ENCODE results near the gene CD63.
"Not testable (repeated sequence)": the region's sequence is repeated elsewhere in the genome, so short reads cannot be mapped to it uniquely, and the experiment has no call there.

The CD63 gene, protein sequence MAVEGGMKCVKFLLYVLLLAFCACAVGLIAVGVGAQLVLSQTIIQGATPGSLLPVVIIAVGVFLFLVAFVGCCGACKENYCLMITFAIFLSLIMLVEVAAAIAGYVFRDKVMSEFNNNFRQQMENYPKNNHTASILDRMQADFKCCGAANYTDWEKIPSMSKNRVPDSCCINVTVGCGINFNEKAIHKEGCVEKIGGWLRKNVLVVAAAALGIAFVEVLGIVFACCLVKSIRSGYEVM

DNA sequence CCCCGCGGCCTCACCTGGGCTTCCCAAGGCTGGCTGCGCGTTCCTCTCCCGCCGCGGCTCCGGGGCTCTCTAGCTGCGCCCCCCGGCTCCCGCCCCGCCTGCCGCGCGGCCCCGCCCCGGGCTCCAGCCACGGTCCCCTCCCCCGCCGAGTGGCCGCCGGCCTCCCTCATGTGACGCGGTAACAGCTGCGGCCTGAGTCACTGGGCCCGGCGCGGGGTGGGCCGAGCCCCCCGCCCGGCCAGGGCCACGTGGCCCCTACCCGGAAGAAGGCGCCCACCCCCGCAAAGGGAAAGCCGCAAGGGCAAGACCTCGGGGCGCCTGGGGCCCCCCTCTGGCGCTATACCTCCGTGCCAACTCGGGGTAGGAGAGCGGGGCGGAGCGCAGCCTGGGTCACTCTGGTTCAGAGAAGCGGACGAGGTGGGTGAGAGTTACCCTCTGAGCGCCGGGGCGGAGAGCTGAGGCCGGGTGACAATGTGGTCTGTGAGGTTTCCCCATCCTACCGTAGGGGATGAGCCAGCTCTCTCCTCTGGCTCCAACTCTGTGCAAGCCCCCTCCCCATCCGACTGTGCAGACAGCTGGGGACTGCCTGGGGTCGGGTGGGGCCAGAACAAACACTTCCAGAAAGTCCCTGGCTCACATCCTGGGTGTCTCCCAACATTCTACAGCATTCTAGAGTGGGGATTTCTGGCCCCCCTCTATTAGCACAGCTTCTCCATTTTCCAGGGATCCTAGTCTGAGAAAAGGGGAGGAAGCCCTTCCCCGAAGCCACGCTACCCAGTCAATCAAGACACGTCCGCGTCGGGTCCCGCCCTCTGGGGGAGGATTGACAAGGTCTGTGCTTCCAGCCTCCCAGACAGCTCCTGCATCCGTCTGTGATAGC is at the start of gene CD63:
Gene CD63 (minus strand): TSS at position 71 of the 880 bp plus-strand sequence. CDS start 668 bp downstream, outside the sequence.
- DNase-seq (ENCODE audit: extremely low read depth in 1 of 2, low read depth in 1 of 2), result peak; percentile 75 to 82

DNA sequence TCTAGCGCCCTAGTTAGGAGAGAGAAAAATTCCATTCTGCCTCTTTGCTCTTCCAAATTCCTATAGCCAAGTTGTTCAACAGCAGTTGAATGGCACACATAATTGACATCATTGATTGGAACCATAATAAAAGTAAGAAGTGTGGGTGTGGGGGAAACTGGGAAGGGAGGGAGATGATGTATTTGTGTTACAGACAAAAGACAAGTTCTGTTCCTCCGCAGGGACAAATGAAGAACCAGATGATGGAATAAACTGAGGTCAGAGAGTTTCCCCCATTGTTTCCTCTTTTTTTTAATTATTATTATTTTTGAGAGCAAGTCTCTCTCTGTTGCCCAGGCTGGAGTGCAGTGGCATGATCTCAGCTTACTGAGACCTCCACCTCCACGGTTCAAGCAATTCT is 49.0 kb upstream of the CD63 start:
- no peak for DNase-seq (ENCODE audit: extremely low read depth in 1 of 2, low read depth in 1 of 2)

DNA sequence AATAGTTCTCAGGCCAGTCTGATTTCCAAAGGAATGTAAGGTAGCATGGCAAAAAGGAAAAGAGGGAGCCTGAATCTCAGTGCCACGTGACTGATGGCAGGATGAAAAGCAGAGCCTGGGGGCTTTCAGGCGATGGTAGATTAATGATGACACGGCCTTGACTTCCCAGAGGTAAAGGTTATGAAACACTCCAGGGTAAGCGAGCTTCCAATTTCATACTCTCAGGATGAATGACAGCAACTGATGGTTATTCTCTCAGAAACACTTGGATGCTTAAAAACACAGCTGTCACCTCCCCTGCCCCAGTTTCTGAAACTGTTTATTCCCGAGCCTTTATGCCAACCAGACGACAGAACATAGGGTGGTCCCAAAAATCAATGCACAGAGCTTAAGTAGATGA is 42.9 kb upstream of the CD63 start:
- no peak for DNase-seq (ENCODE audit: extremely low read depth in 1 of 2, low read depth in 1 of 2)

DNA sequence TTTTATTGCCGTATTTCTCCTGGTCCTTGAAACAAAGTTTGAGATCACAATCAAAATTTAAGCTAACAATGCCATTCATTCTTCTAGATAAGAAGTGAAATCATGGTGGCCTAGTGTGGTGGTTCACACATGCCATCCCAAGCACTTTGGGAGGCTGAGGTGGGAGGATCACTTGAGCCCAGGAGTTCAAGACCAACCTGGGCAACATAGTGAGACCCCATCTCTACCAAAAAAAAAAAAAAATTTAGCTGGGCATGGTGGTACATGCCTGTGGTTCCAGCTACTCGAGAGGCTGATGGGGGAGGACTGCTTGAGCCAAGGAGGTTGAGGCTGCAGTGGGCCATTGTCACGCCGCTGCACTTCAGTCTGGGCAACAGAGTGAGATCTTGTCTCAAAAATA is 38.3 kb upstream of the CD63 start:
- DNase-seq (ENCODE audit: extremely low read depth in 1 of 2, low read depth in 1 of 2), result no peak

DNA sequence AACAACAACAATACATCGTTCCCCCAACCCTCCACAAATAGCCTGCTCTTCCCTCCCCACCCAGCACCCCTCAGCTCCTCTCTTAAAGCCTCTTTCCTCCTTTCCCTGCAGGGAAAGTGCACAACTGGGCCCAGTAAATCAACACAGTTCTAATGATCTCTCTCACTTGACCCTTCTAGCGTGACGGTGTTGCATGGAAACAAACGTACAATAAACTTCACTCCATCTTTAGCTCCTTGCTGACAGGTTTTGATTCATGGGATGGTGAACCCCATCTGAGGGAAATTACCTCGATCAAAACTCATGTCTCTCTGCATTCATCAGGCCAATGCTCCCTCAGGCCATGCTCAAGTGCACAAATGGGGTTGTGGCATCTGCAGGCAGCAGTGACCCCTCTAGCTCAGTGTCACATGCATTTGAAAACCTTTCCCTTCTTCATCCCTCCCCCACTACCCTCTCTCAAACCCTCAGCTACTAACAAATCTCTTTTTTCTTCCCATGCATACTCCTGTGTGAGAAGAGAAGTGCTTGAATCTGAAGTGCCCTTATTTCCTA is 37.0 kb upstream of the CD63 start:
- DNase-seq (ENCODE audit: extremely low read depth in 1 of 2, low read depth in 1 of 2), result no peak

DNA sequence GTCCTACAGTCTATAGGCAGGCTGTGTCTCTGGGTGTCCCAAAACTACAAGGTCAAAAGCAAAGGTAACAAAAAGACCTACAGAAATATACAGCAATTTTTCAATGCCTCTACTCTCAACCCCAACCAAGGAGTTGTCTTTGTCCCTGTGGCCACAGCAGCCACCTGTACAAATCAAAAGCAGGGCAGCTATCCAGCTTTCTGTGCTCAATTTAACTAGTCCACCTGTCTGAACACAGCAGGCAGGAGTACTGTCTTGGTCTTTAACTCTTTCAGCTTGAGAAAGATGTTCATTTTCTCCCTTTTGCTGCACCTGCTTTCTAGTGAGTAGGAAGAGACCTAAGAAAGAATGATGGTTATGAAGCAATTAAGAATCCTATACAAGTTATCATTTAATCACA is 33.8 kb upstream of the CD63 start:
- DNase-seq (ENCODE audit: extremely low read depth in 1 of 2, low read depth in 1 of 2), result no peak

DNA sequence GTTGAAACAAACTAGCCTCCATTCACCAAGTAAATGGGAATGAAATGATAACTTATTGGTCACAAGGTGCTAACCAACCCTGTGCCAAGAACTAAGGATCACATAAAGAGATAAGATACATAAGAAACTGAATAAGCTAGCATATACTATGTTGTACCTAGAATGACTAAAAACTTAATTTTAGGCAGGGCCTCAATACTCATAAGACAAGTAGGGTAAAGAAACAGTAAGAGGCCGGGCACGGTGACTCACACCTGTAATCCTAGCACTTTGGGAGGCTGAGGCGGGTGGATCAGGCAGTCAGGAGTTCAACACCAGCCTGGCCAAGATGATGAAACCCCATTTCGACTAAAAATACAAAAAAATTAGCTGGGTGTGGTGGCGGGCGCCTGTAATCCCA is 31.9 kb upstream of the CD63 start:
- DNase-seq (ENCODE audit: extremely low read depth in 1 of 2, low read depth in 1 of 2), result peak in 1 of 2 donors; percentile 62

DNA sequence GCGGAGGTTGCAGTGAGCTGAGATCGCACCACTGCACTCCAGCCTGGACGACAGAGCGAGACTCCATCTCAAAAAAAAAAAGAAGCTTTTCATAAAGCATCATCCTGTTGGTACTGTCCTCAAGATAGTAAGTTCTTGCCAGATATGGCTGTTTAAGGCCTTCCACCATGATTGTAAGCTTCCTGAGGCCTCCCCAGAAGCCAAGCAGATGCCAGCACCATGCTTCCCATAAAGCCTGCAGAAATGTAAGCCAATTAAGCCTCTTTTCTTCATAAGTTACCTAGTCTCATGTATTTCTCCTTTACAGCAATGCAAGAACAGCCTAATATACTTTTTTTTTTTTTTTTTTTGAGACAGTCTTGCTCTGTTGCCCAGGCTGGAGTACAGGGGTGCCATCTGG is 29.8 kb upstream of the CD63 start:
- DNase-seq (ENCODE audit: extremely low read depth in 1 of 2, low read depth in 1 of 2), result not testable (repeated sequence)

DNA sequence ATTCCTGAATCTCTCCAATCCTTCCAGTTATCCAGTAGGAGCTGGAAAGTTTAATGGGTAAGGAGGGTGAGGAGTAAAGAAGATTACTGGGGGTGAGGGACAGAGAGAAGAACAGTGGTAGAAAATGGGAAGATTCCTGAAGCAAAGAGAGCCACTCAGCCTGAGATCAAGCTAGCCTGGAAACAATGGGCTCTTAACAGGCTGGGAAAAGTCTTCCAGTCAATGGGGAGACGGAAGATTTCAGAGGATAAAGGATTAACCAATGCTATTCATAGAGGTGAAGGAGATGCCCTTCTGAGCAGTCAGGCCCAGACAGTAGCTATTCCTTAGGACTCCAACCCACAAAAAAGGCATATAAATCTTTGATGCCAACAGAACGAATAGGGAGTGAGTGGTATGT is 28.9 kb upstream of the CD63 start:
- DNase-seq (ENCODE audit: extremely low read depth in 1 of 2, low read depth in 1 of 2), result no peak

DNA sequence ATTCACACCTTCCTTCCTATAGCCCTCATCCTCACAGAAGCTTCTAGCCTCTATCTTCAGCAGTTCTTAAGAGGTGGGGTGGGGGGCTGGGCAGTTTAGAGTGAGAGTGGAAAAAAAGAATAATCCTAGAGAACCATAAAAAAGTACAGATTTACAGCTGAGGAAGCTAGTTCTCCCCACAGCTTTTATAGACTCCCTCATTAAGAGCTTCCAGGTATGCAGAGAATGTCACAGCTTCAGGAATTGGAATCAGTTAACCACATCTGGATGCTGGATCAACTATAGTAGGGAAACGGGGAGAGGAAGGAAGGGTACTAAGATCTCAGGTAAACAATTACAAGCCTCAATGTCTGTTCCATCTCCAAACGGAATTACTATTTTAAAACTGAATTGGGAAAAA is 26.4 kb upstream of the CD63 start:
- no peak for DNase-seq (ENCODE audit: extremely low read depth in 1 of 2, low read depth in 1 of 2)

DNA sequence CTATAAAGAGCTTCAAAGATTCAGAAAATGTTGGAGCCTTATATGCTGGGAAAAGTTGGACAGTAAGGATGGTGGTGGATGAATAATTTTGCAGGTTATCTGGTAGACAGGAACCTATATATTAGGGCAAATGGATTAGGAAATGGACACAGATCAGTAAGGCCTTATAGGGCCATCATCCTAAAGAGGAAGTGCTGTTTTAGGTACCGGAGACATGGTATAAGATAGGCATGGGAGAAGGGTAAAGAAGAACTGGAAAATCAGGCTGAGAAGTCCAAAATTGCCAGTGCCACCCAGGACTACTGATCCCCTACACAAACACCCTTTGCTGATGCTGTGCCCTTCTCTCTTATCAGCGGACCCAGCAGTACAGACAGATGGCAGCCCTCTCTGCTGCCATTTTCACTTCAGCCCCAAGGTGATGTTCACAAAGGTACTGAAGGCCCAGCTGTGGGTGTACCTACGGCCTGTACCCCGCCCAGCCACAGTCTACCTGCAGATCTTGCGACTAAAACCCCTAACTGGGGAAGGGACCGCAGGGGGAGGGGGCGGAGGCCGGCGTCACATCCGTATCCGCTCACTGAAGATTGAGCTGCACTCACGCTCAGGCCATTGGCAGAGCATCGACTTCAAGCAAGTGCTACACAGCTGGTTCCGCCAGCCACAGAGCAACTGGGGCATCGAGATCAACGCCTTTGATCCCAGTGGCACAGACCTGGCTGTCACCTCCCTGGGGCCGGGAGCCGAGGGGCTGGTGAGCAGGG is 19.6 kb upstream of the CD63 start:
- DNase-seq (ENCODE audit: extremely low read depth in 1 of 2, low read depth in 1 of 2), result no peak

DNA sequence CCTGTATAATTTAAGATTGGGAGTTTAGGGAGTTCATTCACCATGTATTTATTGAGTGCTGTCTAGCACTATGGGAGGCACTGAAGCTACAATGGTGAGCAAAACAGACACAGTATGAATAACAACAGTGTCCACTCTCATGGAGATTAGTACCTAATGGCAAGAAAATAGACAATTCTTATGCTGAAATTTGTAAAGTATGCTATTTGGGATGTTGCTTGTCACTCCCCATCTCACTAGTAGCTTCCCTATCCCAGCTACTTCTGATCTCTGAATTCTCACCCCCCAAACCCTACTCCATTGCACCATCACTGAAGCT is 18.1 kb upstream of the CD63 start:
- no peak for DNase-seq (ENCODE audit: extremely low read depth in 1 of 2, low read depth in 1 of 2)

DNA sequence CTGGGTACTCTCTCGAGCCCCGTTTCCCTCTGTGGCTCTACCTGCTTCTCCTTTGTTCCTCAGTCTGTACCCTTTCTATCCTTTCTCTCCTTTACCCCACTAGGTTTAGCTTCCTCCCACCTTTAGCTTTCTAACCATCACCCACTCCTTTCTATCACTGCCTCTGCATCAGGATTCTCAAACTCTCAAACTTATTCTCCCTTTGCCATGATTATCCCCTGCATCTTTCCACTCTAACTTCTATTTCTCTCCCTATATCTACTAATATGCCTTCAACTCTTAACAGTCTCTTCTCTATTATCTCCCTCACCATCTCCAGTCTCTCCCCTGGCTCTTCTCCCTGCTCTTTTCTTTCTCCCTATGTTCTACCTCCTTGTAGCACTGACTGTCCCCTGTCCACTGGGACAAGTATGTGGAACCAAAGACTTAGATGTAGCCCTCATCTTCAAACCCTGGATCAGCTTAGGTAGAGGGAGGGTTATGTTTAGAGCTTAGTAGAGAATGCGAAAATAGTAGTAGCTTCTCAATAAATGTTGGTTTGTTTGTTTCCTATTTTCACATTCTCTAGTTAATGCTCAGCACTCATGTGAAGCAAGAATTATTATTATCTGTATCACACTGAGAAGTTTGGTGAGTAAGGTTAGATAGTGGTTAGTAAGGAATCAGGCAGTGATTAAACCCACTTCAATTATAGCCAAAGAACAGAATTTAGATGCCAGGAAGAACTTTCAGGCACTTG is 17.5 kb upstream of the CD63 start:
- no peak for DNase-seq (ENCODE audit: extremely low read depth in 1 of 2, low read depth in 1 of 2)

DNA sequence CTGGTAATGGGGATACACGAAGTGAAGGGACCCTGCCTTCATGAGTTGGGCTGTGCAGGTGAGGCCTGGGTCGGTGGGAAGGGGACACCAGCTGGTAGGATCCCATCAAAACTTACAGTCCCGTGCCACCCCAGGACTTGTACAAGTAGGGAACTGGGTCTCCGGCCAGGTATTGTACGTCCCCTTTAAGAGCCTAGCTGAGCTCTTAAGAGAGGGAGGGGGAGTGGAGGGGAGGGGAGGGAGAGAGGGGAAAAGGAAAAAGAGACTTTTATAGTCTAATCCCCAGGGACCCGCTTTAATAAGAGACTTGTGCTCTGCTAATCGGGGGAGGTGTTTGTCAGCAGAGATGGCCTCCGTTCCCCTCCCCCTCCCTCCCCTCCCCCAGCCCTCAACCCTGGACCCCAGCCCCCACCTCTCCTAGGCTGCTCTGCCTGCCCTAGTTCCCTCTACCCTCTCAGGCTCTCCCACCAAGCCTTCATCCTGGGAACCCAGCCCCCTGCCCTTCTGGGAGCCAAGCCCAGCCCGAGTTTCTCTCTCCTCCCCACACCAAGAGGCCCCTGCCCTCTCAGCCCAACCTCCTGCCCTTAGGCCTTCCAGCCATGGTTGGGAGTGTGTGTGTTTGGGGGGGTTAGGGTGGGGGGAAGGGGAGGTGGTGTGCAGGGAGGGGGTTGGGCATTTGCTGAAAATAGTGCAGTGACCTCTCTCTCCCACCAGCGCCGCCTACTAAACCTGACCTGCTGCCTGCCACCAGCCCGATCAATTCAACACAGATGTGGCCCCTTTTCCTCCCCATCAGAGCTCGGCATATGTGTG is 16.8 kb upstream of the CD63 start:
- no peak for DNase-seq (ENCODE audit: extremely low read depth in 1 of 2, low read depth in 1 of 2)

DNA sequence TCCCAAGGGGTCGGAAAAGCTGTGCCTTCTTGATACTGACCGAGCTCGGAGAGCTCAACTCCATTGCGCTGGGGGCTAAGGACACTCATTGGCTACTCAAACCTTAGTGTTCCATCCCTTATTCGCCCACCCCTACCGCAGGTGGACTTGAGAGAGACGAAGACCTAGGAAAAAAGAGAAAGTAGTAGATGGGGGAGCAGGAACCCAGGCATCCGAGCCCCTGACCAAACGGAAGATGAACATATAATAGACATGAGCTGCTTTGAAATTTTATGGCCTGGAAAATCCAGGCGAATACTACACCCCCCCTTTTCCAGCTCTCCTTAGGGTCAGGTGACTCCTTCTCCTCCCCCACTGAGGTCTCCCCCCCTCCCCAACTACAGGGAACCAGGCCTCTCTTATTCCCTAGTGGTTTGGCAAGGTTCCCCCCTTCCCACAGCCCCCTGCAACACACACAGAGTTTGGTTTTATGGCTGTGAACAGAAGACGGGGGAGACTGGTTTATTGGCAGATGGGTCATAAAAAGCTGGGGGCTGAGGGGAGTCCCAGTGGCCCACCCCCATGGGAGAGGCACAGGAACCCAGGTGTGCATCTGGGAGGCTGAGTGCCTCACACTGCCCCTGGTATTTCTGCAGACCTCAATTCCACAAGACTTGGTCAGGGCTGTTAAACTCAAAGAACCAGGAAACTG is 15.7 kb upstream of the CD63 start:
- DNase-seq (ENCODE audit: extremely low read depth in 1 of 2, low read depth in 1 of 2), result no peak

DNA sequence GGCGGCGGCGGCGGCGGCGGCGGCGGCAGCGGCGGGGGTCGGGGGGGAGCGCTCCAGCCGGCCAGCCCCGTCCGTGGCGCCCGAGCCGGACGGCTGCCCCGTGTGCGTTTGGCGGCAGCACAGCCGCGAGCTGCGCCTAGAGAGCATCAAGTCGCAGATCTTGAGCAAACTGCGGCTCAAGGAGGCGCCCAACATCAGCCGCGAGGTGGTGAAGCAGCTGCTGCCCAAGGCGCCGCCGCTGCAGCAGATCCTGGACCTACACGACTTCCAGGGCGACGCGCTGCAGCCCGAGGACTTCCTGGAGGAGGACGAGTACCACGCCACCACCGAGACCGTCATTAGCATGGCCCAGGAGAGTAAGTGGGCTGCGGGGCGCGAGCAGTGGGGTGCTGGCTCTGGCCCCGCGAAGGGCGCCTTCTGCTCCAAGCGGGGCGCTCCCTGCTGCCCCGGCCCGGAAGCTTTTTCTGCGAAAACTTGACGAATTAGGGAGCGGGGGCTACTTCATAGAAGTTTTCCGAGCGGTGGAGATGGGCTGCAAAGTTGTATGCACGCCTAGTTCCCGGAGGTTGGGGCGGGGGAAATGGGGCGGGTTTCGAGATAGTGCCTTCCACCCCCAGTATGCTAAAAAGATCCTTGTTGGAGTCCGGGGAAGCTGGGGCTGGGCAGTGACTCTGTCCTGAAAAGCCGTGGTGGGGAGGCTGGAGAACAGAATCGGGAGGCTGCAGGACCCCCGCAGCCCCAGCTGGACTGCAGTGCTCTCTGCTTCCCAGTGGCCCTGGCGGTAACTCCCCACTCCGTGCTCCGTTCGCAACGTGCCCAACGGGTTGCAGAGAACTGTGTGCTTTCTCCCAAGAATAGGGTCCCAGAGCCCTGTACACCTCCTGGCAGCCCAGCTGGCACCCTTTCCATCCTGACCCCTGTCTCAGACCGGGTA is 14.9 kb upstream of the CD63 start:
- no peak for DNase-seq (ENCODE audit: extremely low read depth in 1 of 2, low read depth in 1 of 2)

DNA sequence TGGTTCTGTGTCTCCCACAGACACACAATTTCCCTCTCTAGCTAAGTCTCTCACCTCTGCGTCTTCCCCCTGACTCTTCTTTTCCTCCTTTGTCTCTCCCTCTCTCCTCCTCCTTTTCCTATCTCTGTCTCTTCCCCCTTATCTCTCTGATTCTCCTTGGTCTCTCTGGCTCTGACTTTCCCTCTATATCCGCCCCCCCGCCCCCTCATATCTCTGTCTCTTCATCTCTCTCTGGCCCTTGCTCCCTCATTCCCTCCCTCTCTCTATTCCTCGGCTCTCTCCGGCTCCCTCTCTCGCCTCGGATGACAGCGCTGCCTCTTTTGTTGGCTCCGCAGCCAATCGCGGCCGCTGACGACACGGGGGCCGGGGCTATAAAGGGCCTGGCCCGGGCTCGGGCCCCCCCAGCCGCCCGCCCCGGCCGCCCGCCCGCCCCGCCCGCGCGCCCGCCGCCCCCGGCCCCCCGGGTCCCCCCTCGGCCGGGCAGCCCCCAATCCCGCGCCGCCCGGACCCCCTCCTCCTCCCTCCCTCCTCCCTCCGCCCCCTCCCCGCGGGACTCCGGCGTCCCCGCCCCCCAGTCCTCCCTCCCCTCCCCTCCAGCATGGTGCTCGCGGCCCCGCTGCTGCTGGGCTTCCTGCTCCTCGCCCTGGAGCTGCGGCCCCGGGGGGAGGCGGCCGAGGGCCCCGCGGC is 14.1 kb upstream of the CD63 start, which contains the start of gene GDF11:
Gene GDF11 (plus strand): TSS at position 404 of the 687 bp plus-strand sequence. CDS start 195 bp downstream, at position 599.
- DNase-seq (ENCODE audit: extremely low read depth in 1 of 2, low read depth in 1 of 2), result peak; percentile 43 to 60

All from stimulated activated CD8-positive, alpha-beta memory T cell treated with anti-CD3 and anti-CD28 coated beads, Interleukin-7, amount 100 ng/mL, for 48 hours (primary cell).